CD4-positive, alpha-beta memory T cell (primary cell): ENCODE measurements around the gene EPHA2. TPM values are rescaled to one million over a fixed set of nuclear protein-coding genes. Genes with fewer than 3 reads are reported as not detected.
A peak's percentile ranks its signal among the peaks of the same experiment; 100 is the strongest.

ENCODE experiments used
- CTCF ChIA-PET: fragments of 350-600 bp; sonication (Branson Sonifier 250); formaldehyde crosslinking; loops from one replicate; lab custom pipeline; 2021; ENCODE audit warnings: inconsistent platforms; ENCODE audit not compliant: partially characterized antibody; lab: Charles Lee
- POLR2A ChIA-PET: fragments of 350-600 bp; sonication (Branson Sonifier 250); formaldehyde crosslinking; loops from one replicate; lab custom pipeline; 2021; ENCODE audit not compliant: partially characterized antibody; lab: Charles Lee
- DNase-seq, 5 donors: peaks; one replicate each; pipeline versions ENCODE4 v3.0.0 to v3.0.0-alpha.2; 2020 to 2022; ENCODE audit warnings: mixed read lengths in 1 of 5
- H3K27ac ChIP-seq: one replicate; pipeline ENCODE4 v1.7.0; 2013; ENCODE audit warnings: low read depth, low read length
- H3K27me3 ChIP-seq: 2 replicates; pipeline ENCODE4 v1.7.0; 2013; ENCODE audit warnings: mild to moderate bottlenecking, low read length, moderate library complexity; ENCODE audit not compliant: insufficient read depth
- H3K36me3 ChIP-seq: 2 replicates; pipeline ENCODE4 v1.7.0; 2013; ENCODE audit warnings: mild to moderate bottlenecking, low read length, moderate library complexity; ENCODE audit not compliant: insufficient read depth
- H3K4me1 ChIP-seq: 2 replicates; pipeline ENCODE4 v1.7.0; 2013; ENCODE audit warnings: mild to moderate bottlenecking, low read length, moderate library complexity; ENCODE audit not compliant: insufficient read depth
- H3K4me3 ChIP-seq, 2 donors: one replicate each; pipeline ENCODE4 v1.7.0; 2013; ENCODE audit warnings: low read length in 2 of 2, mild to moderate bottlenecking in 1 of 2
- H3K9me3 ChIP-seq, 2 donors: one replicate each; pipeline ENCODE4 v1.7.0; 2013; ENCODE audit warnings: low read length in 2 of 2, control low read depth in 1 of 2; ENCODE audit not compliant: control insufficient read depth in 1 of 2
- H3K27ac Mint-ChIP-seq, 7 donors: one replicate each; pipeline ENCODE4 v1.8.0; 2020 to 2021; ENCODE audit warnings: mixed read lengths in 7 of 7, mild to moderate bottlenecking in 6 of 7, inconsistent platforms in 3 of 7, moderate library complexity in 3 of 7
- H3K27me3 Mint-ChIP-seq, 2 donors: one replicate each; pipeline ENCODE4 v1.8.0; 2020 to 2021; ENCODE audit warnings: mixed read lengths in 2 of 2
- H3K36me3 Mint-ChIP-seq, 2 donors: one replicate each; pipeline ENCODE4 v1.8.0; 2020 to 2021; ENCODE audit warnings: mixed read lengths in 2 of 2, inconsistent platforms in 1 of 2, mild to moderate bottlenecking in 1 of 2
- H3K4me1 Mint-ChIP-seq, 4 donors: one replicate each; pipeline ENCODE4 v1.8.0; 2020 to 2021; ENCODE audit warnings: mixed read lengths in 4 of 4, mild to moderate bottlenecking in 1 of 4
- H3K4me3 Mint-ChIP-seq, 8 donors: one replicate each; pipeline ENCODE4 v1.8.0; 2020 to 2021; ENCODE audit warnings: mixed read lengths in 8 of 8, mild to moderate bottlenecking in 7 of 8, moderate library complexity in 6 of 8, inconsistent platforms in 3 of 8
- H3K9me3 Mint-ChIP-seq, 8 donors: one replicate each; pipeline ENCODE4 v1.8.0; 2020 to 2021; ENCODE audit warnings: mixed read lengths in 8 of 8, mild to moderate bottlenecking in 5 of 8, inconsistent platforms in 3 of 8, moderate library complexity in 1 of 8
- intact Hi-C: fragments of 100-400 bp; cut with micrococcal nuclease; formaldehyde crosslinking; loops from one replicate; pipeline ENCODE4 v1.15.1; 2023
- polyA plus RNA-seq, 2 donors: library from polyadenylated mRNA; unstranded; fragments of 300-500 nt; fragmentation: Illumina TruSeq; gene quantifications; one replicate each; pipeline ENCODE4 v1.2.3, GENCODE V29; 2021
- total RNA-seq, 2 experiments: library from RNA; stranded (reverse); gene quantifications; one replicate each; pipeline ENCODE4 v1.2.3, GENCODE V29; 2021

Gene EPHA2
- total and polyA plus RNA-seq, 4 experiments from 2014 or later = not detected

- H3K9me3 ChIP-seq = no peaks in the 10 kb centered on the region
- Mint-ChIP-seq H3K9me3 (no peaks in the 10 kb centered on the region), H3K4me3 (no peak overlapping the region), H3K27me3 (no peaks in the 10 kb centered on the region), H3K36me3 (no peaks in the 10 kb centered on the region), H3K27ac (peak overlapping the region in 1 of 7 donors; percentile 3), H3K4me1 (peaks cover 5 to 14% (median 8%) of the 10 kb centered on the region in 4 donors)
- no peaks in the 10 kb centered on the region for H3K27me3 ChIP-seq
- ChIA-PET CTCF (interaction anchor here (1.3 to 13.2 kb wide), 6 partner anchors 11 to 283 kb away, joined by 3 to 387 read pairs (median 18); no protein-coding TSS in a partner anchor), POLR2A (no interaction called here)
- no peak for DNase-seq
- H3K36me3 ChIP-seq = no peaks in the 10 kb centered on the region
- intact Hi-C loops = no loop called here
- H3K27ac ChIP-seq = no peak overlapping the region
- H3K4me1 ChIP-seq = peaks cover 11% of the 10 kb centered on the region
- H3K4me3 ChIP-seq = no peak overlapping the region
Measured at GRCh38 chr1:16080422-16081150, 75.3 kb downstream of the EPHA2 start.

GRCh38 chr1:16078925-16079656 is 76.8 kb downstream of the EPHA2 start:
- H3K9me3 ChIP-seq = no peaks in the 10 kb centered on the region
- H3K4me3 Mint-ChIP-seq = peak overlapping the region; percentile 76 to 92 (median 84)
- intact Hi-C loops = loop anchor here (1.0 to 2.0 kb wide), 4 partner anchors 108 to 284 kb away; partner anchors contain the start of gene CPLANE2
- peak overlapping the region in 1 of 2 donors; percentile 7 for H3K4me3 ChIP-seq
- no peaks in the 10 kb centered on the region for H3K36me3 ChIP-seq
- H3K9me3 Mint-ChIP-seq = no peaks in the 10 kb centered on the region
- ChIA-PET CTCF (interaction anchor here (0.6 to 13.2 kb wide), 29 partner anchors 8 to 284 kb away, joined by 3 to 387 read pairs (median 4); partner anchors contain the start of genes EPHA2 and FBXO42), POLR2A (interaction anchor here (0.6 to 2.5 kb wide), 9 partner anchors 9 to 284 kb away, joined by 3 to 10 read pairs (median 4); partner anchors contain the start of gene CPLANE2)
- H3K4me1 Mint-ChIP-seq = peaks cover 8 to 18% (median 12%) of the 10 kb centered on the region in 4 donors
- H3K27ac ChIP-seq = no peak overlapping the region
- peak overlapping the region in 6 of 7 donors; percentile 31 to 91 (median 58) for H3K27ac Mint-ChIP-seq
- peaks cover 14% of the 10 kb centered on the region for H3K4me1 ChIP-seq
- H3K27me3 Mint-ChIP-seq = peaks cover 1 to 4% of the 10 kb centered on the region in 2 donors
- peak; percentile 73 to 76 (median 75) for DNase-seq
- H3K36me3 Mint-ChIP-seq = no peaks in the 10 kb centered on the region
- H3K27me3 ChIP-seq = peaks cover 3% of the 10 kb centered on the region

- Histone ChIP-seq H3K4me3 (no peak overlapping the region), H3K27ac (no peak overlapping the region), H3K4me1 (peaks cover 20% of the 10 kb centered on the region), H3K9me3 (no peaks in the 10 kb centered on the region), H3K27me3 (peaks cover 7% of the 10 kb centered on the region), H3K36me3 (no peaks in the 10 kb centered on the region)
- Mint-ChIP-seq H3K9me3 (no peaks in the 10 kb centered on the region), H3K27me3 (peaks cover 5 to 9% of the 10 kb centered on the region in 2 donors), H3K27ac (peak overlapping the region in 3 of 7 donors; percentile 27 to 70 (median 53)), H3K4me3 (peak overlapping the region in 1 of 8 donors; percentile 27), H3K4me1 (peaks cover 11 to 24% (median 17%) of the 10 kb centered on the region in 4 donors), H3K36me3 (no peaks in the 10 kb centered on the region)
- CTCF ChIA-PET = interaction anchor here (0.6 to 13.2 kb wide), 14 partner anchors 10 to 525 kb away, joined by 3 to 387 read pairs (median 3); partner anchors contain the start of gene FBXO42
- DNase-seq = no peak
- POLR2A ChIA-PET = interaction anchor here (1.2 to 2.5 kb wide), 5 partner anchors 7 to 166 kb away, joined by 3 to 10 read pairs (median 7); partner anchors contain the start of gene CPLANE2
- intact Hi-C loops = loop anchor here (2.0 kb wide), 1 partner anchor 159 kb away; the partner anchor contains the start of gene CPLANE2
Measured at GRCh38 chr1:16077406-16078245, 78.2 kb downstream of the EPHA2 start.

- Mint-ChIP-seq H3K4me3 (no peak overlapping the region), H3K27me3 (peaks cover 5 to 9% of the 10 kb centered on the region in 2 donors), H3K4me1 (peaks cover 11 to 24% (median 18%) of the 10 kb centered on the region in 4 donors), H3K27ac (no peak overlapping the region), H3K36me3 (no peaks in the 10 kb centered on the region), H3K9me3 (no peaks in the 10 kb centered on the region)
- Histone ChIP-seq H3K4me1 (peaks cover 20% of the 10 kb centered on the region), H3K27me3 (peaks cover 7% of the 10 kb centered on the region), H3K9me3 (no peaks in the 10 kb centered on the region), H3K36me3 (no peaks in the 10 kb centered on the region), H3K4me3 (no peak overlapping the region), H3K27ac (no peak overlapping the region)
- ChIA-PET CTCF (interaction anchor here (1.9 to 13.2 kb wide), 3 partner anchors 80 to 168 kb away, joined by 4 to 387 read pairs (median 63); no protein-coding TSS in a partner anchor), POLR2A (no interaction called here)
- intact Hi-C loops = no loop called here
- no peak for DNase-seq
Measured at GRCh38 chr1:16076865-16077238, 79.0 kb downstream of the EPHA2 start.

- H3K27me3 ChIP-seq = peaks cover 7% of the 10 kb centered on the region
- H3K4me1 Mint-ChIP-seq = peaks cover 11 to 30% (median 19%) of the 10 kb centered on the region in 4 donors
Measured at GRCh38 chr1:16076031-16076864, 79.6 kb downstream of the EPHA2 start.

More at GRCh38 chr1:16076031-16076864, 79.6 kb downstream of the EPHA2 start:
- H3K27me3 Mint-ChIP-seq = peaks cover 5 to 9% of the 10 kb centered on the region in 2 donors
- no peak overlapping the region for H3K4me3 ChIP-seq
- H3K9me3 Mint-ChIP-seq = no peaks in the 10 kb centered on the region
- CTCF ChIA-PET = interaction anchor here (1.9 to 13.2 kb wide), 3 partner anchors 80 to 168 kb away, joined by 4 to 387 read pairs (median 63); no protein-coding TSS in a partner anchor
- no peak for DNase-seq
- POLR2A ChIA-PET = no interaction called here
- intact Hi-C loops = no loop called here
- no peak overlapping the region for H3K4me3 Mint-ChIP-seq
- no peaks in the 10 kb centered on the region for H3K36me3 ChIP-seq
- no peaks in the 10 kb centered on the region for H3K9me3 ChIP-seq
- H3K27ac ChIP-seq = no peak overlapping the region
- no peaks in the 10 kb centered on the region for H3K36me3 Mint-ChIP-seq
- peak overlapping the region in 1 of 7 donors; percentile 9 for H3K27ac Mint-ChIP-seq
- H3K4me1 ChIP-seq = peaks cover 20% of the 10 kb centered on the region
